MM.1S (cell line): ENCODE measurements around the gene LIFR.
"Not testable (repeated sequence)": the region's sequence is repeated elsewhere in the genome, so short reads cannot be mapped to it uniquely, and the experiment has no call there.

Experiments
- DNase-seq: peaks from one replicate; pipeline ENCODE4 v3.0.0-alpha.2; 2015
- H2AFZ ChIP-seq: fragments of 300-600 bp; sonication (generic); 2 replicates; pipeline ENCODE4 v1.6.0; 2016; ENCODE audit warnings: antibody characterized with exemption, low read length
- H3F3A ChIP-seq: fragments of 300-600 bp; sonication (generic); 2 replicates; pipeline ENCODE4 v1.6.1; 2016; ENCODE audit warnings: mild to moderate bottlenecking, antibody characterized with exemption, low read length, moderate library complexity, mixed read lengths; ENCODE audit not compliant: insufficient read depth
- H3K27ac ChIP-seq: fragments of 300-600 bp; sonication (generic); 2 replicates; pipeline ENCODE4 v1.5.1; 2016; ENCODE audit warnings: mild to moderate bottlenecking, low read length
- H3K27me3 ChIP-seq: fragments of 300-600 bp; sonication (generic); replicated peaks from 2 replicates; pipeline ENCODE4 v1.6.0; 2016; ENCODE audit warnings: low read length; ENCODE audit not compliant: insufficient read depth
- H3K36me3 ChIP-seq: fragments of 300-600 bp; sonication (generic); replicated peaks from 2 replicates; pipeline ENCODE4 v1.6.1; 2016; ENCODE audit warnings: mild to moderate bottlenecking, low read length, mixed read lengths; ENCODE audit not compliant: insufficient read depth
- H3K4me1 ChIP-seq: fragments of 300-600 bp; sonication (generic); 2 replicates; pipeline ENCODE4 v1.6.1; 2016; ENCODE audit warnings: low read length, mixed read lengths
- H3K4me2 ChIP-seq: fragments of 300-600 bp; sonication (generic); 2 replicates; pipeline ENCODE4 v1.6.0; 2016; ENCODE audit warnings: low read depth, low read length
- H3K4me3 ChIP-seq: fragments of 300-600 bp; sonication (generic); 2 replicates; pipeline ENCODE4 v1.5.1; 2016; ENCODE audit warnings: low read length, mixed read lengths
- H3K79me2 ChIP-seq: fragments of 300-600 bp; sonication (generic); 2 replicates; pipeline ENCODE4 v1.6.1; 2016; ENCODE audit warnings: mixed run types, low read length, mixed read lengths
- H3K9ac ChIP-seq: fragments of 300-600 bp; sonication (generic); 2 replicates; pipeline ENCODE4 v1.6.1; 2016; ENCODE audit warnings: low read length, mixed read lengths
- H3K9me2 ChIP-seq: fragments of 300-600 bp; sonication (generic); replicated peaks from 2 replicates; pipeline ENCODE4 v1.6.1; 2016; ENCODE audit warnings: mild to moderate bottlenecking, low read length, mixed read lengths; ENCODE audit not compliant: insufficient read depth
- H3K9me3 ChIP-seq: fragments of 300-600 bp; sonication (generic); replicated peaks from 2 replicates; pipeline ENCODE4 v1.6.1; 2016; ENCODE audit warnings: mild to moderate bottlenecking, low read length, mixed read lengths; ENCODE audit not compliant: insufficient read depth
- H4K20me1 ChIP-seq: fragments of 300-600 bp; sonication (generic); 2 replicates; pipeline ENCODE4 v1.6.1; 2016; ENCODE audit warnings: mild to moderate bottlenecking, low read length, moderate library complexity, mixed read lengths; ENCODE audit not compliant: insufficient read depth
- EZH2 ChIP-seq: fragments of 300-600 bp; sonication (generic); optimal IDR thresholded peaks from 2 replicates; pipeline ENCODE3; 2017; ENCODE audit warnings: low read depth, mild to moderate bottlenecking, antibody characterized with exemption, low read length, mixed read lengths
- EZH2phosphoT487 ChIP-seq: fragments of 300-600 bp; sonication (generic); IDR thresholded peaks from 2 replicates; pipeline ENCODE4 v1.6.1; 2018; ENCODE audit warnings: antibody characterized with exemption, low read length
- TF ChIP-seq, protein P1 (sequence below): fragments of 300-600 bp; sonication (generic); IDR thresholded peaks from 2 replicates; pipeline ENCODE4 v1.5.1; 2016; ENCODE audit warnings: antibody characterized with exemption, low read length, mixed read lengths

The LIFR gene

DNA sequence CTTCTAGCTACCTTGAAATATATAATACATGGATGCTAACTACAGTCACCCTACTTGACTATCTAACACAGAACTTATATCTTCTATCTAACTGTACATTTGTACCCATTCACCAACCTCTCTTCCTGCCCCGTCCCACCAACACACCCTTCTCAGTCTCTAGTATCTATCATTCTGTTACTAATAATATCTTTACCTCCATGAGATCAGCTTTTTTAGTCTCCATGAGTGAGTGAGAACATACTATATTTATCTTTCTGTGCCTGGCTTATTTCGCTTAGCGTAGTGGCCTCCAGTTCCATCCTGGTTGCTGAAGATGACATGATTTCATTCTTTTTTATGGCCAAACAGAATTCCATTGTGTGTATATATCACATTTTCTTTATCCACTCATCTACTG, 37.0 kb downstream of the LIFR start:
- Histone ChIP-seq H3K4me2 (no peak overlapping the region), H3K9ac (no peak overlapping the region), H4K20me1 (no peaks in the 10 kb centered on the region), H3F3A (no peaks in the 10 kb centered on the region), H3K36me3 (no peaks in the 10 kb centered on the region), H3K27me3 (no peaks in the 10 kb centered on the region), H3K9me2 (no peaks in the 10 kb centered on the region), H3K9me3 (no peaks in the 10 kb centered on the region), H3K27ac (no peak overlapping the region), H2AFZ (no peak overlapping the region), H3K4me1 (no peaks in the 10 kb centered on the region), H3K79me2 (no peaks in the 10 kb centered on the region), H3K4me3 (no peak overlapping the region)
- TF ChIP-seq, protein P1, sequence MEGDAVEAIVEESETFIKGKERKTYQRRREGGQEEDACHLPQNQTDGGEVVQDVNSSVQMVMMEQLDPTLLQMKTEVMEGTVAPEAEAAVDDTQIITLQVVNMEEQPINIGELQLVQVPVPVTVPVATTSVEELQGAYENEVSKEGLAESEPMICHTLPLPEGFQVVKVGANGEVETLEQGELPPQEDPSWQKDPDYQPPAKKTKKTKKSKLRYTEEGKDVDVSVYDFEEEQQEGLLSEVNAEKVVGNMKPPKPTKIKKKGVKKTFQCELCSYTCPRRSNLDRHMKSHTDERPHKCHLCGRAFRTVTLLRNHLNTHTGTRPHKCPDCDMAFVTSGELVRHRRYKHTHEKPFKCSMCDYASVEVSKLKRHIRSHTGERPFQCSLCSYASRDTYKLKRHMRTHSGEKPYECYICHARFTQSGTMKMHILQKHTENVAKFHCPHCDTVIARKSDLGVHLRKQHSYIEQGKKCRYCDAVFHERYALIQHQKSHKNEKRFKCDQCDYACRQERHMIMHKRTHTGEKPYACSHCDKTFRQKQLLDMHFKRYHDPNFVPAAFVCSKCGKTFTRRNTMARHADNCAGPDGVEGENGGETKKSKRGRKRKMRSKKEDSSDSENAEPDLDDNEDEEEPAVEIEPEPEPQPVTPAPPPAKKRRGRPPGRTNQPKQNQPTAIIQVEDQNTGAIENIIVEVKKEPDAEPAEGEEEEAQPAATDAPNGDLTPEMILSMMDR: no peak
- TF ChIP-seq EZH2phosphoT487 (no peak), EZH2 (no peak)
- DNase-seq: no peak

DNA sequence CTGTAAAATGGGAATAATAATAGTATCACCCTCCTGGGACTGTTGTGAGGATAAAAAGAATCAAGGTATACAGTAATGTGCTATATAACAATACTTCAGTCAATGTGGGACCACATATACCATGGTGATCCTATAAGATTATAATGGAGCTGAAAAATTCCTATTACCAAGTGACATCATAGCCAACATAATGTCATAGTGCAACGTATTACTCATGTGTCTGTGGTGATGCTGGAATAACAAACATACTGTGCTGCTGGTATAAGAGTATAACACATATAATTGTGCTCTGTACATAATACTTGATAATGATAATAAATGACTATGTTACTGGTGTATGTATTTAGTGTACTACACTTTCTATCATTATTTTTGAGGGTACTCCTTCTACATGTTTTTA, 38.1 kb downstream of the LIFR start:
- no peaks in the 10 kb centered on the region for H3F3A ChIP-seq
- H3K9me2 ChIP-seq: no peaks in the 10 kb centered on the region
- H2AFZ ChIP-seq: no peak overlapping the region
- H3K4me1 ChIP-seq: no peaks in the 10 kb centered on the region
- no peaks in the 10 kb centered on the region for H3K9me3 ChIP-seq
- H3K4me2 ChIP-seq: no peak overlapping the region
- TF ChIP-seq, protein P1: no peak
- TF ChIP-seq EZH2phosphoT487 (no peak), EZH2 (no peak)
- H3K36me3 ChIP-seq: no peaks in the 10 kb centered on the region
- H3K27ac ChIP-seq: no peak overlapping the region
- H3K9ac ChIP-seq: no peak overlapping the region
- no peaks in the 10 kb centered on the region for H4K20me1 ChIP-seq
- no peak overlapping the region for H3K4me3 ChIP-seq
- H3K79me2 ChIP-seq: no peaks in the 10 kb centered on the region
- no peak for DNase-seq
- H3K27me3 ChIP-seq: no peaks in the 10 kb centered on the region

DNA sequence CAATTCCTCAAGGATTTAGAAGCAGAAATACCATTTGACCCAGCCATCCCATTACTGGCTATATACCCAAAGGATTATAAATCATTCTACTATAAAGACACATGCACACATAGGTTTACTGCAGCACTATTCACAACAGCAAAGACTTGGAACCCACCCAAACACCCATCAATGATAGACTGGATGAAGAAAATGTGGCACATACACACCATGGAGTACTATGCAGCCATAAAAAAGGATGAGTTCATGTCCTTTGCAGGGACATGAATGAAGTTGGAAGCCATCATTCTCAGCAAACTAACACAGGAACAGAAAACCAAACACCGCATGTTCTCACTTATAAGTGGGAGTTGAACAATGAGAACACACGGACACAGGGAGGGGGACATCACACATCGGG, 39.8 kb downstream of the LIFR start:
- H3F3A ChIP-seq, H3K9me3 ChIP-seq, H2AFZ ChIP-seq, H3K36me3 ChIP-seq, H3K9ac ChIP-seq, H3K9me2 ChIP-seq, H3K4me3 ChIP-seq, H3K27ac ChIP-seq, H3K4me2 ChIP-seq, H3K4me1 ChIP-seq, H3K79me2 ChIP-seq, H3K27me3 ChIP-seq, H4K20me1 ChIP-seq, DNase-seq: not testable (repeated sequence)

DNA sequence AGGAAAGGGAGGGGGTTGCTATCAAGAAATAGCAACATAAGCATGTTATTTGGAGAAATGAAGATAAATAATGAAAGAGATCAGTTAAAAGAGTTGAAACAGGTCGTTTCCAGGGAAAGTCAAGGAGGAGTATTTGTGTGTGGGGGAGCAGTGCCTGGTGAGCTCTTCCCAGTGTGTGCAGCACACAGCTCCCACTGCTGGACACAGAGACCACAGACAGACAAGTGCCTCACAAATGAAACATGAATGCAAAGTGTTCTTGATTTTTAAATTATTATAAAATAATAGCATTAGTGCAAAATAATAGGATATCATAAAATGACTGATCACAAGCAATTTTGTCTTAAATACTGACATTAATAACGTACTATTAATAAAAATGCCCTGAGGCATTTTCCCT, 40.8 kb downstream of the LIFR start:
- Histone ChIP-seq H2AFZ (no peak overlapping the region), H3K27me3 (no peaks in the 10 kb centered on the region), H3K27ac (no peak overlapping the region), H3K9ac (no peak overlapping the region), H3K36me3 (no peaks in the 10 kb centered on the region), H3K4me3 (no peak overlapping the region), H3F3A (no peaks in the 10 kb centered on the region), H3K9me3 (no peaks in the 10 kb centered on the region), H4K20me1 (no peaks in the 10 kb centered on the region), H3K4me2 (no peak overlapping the region), H3K4me1 (no peaks in the 10 kb centered on the region), H3K9me2 (no peaks in the 10 kb centered on the region), H3K79me2 (no peaks in the 10 kb centered on the region)
- DNase-seq: no peak
- TF ChIP-seq EZH2phosphoT487: no peak
- no peak for TF ChIP-seq EZH2
- TF ChIP-seq, protein P1: peak; percentile 12; the same call in 1 of the 2 replicates
